OCI-M2 (cell line): ENCODE results near the gene CEP68.
"Not testable (repeated sequence)": the region's sequence is repeated elsewhere in the genome, so short reads cannot be mapped to it uniquely, and the experiment has no call there.

ENCODE experiments used
- DNase-seq: peaks from one replicate; lab custom pipeline; 2025; ENCODE audit not compliant: unreplicated experiment; lab: John Stamatoyannopoulos, UW

Gene CEP68

GRCh38 chr2:65056215-65057053 is at the start of gene CEP68:
CEP68 (plus strand) TSS chr2:65056416; CDS start chr2:65069445, 13,029 bp downstream.
- peak; percentile 79 for DNase-seq

GRCh38 chr2:65013776-65014175 is 42.4 kb upstream of the CEP68 start:
- DNase-seq = no peak

GRCh38 chr2:65015731-65016130 is 40.5 kb upstream of the CEP68 start:
- DNase-seq = no peak

- no peak for DNase-seq
Measured at GRCh38 chr2:65016789-65017188, 39.4 kb upstream of the CEP68 start.

- DNase-seq = no peak
Measured at GRCh38 chr2:65017335-65017734, 38.9 kb upstream of the CEP68 start.

GRCh38 chr2:65018141-65018582 is 38.1 kb upstream of the CEP68 start:
- no peak for DNase-seq

GRCh38 chr2:65019010-65019409 is 37.2 kb upstream of the CEP68 start:
- DNase-seq = no peak

- no peak for DNase-seq
Measured at GRCh38 chr2:65019675-65020195, 36.5 kb upstream of the CEP68 start.

GRCh38 chr2:65020251-65020650 is 36.0 kb upstream of the CEP68 start:
- not testable (repeated sequence) for DNase-seq

- no peak for DNase-seq
Measured at GRCh38 chr2:65020943-65021528, 35.2 kb upstream of the CEP68 start.

- DNase-seq = no peak
Measured at GRCh38 chr2:65021709-65022108, 34.5 kb upstream of the CEP68 start.

- no peak for DNase-seq
Measured at GRCh38 chr2:65022189-65022588, 34.0 kb upstream of the CEP68 start.

- no peak for DNase-seq
Measured at GRCh38 chr2:65023742-65024141, 32.5 kb upstream of the CEP68 start.

GRCh38 chr2:65024149-65024829 is 31.9 kb upstream of the CEP68 start:
- no peak for DNase-seq

GRCh38 chr2:65025453-65026123 is 30.6 kb upstream of the CEP68 start:
- no peak for DNase-seq

GRCh38 chr2:65026154-65026553 is 30.1 kb upstream of the CEP68 start:
- no peak for DNase-seq

GRCh38 chr2:65026704-65027464 is 29.3 kb upstream of the CEP68 start:
- DNase-seq = no peak

- no peak for DNase-seq
Measured at GRCh38 chr2:65027616-65028244, 28.5 kb upstream of the CEP68 start.

- no peak for DNase-seq
Measured at GRCh38 chr2:65030476-65031332, 25.5 kb upstream of the CEP68 start.
